HL-60/S4 treated with phorbol 12-myristate 13-acetate at 8.2 ng/mL for 4 days and 3 days (cell line): Measurements from ENCODE around the gene SLC35E4.
"Not testable (repeated sequence)": the region's sequence is repeated elsewhere in the genome, so short reads cannot be mapped to it uniquely, and the experiment has no call there.

Experiments used
- in situ Hi-C: fragments of 300-500 bp; cut with MboI; formaldehyde crosslinking; loops from 2 replicates; pipeline ENCODE4 v1.15.0; 2022; ENCODE audit warnings: low sequenced_read_pairs

The SLC35E4 gene

DNA sequence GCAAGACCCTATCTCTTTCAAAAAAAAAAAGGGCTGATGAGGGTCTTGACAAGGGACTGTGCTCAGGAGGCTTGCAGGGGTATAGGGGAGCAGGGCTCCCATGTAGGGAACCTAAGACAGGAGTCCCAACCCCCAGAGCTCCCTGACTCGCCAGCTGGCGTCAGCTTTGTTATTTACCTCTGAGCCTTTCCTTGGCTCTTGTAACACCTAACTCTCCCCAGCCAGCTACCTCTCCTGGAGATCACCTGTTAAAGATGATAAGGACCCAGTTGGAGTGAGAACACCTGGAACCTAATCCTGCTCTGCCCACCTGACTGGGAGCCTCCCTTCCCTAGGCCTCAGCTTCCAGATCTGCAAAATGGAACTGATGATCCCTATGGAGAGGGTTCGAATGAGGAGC is 13.2 kb downstream of the SLC35E4 start:
- in situ Hi-C loops = loop anchor here (10.0 kb wide), 1 partner anchor 106 kb away; no protein-coding TSS in a partner anchor

DNA sequence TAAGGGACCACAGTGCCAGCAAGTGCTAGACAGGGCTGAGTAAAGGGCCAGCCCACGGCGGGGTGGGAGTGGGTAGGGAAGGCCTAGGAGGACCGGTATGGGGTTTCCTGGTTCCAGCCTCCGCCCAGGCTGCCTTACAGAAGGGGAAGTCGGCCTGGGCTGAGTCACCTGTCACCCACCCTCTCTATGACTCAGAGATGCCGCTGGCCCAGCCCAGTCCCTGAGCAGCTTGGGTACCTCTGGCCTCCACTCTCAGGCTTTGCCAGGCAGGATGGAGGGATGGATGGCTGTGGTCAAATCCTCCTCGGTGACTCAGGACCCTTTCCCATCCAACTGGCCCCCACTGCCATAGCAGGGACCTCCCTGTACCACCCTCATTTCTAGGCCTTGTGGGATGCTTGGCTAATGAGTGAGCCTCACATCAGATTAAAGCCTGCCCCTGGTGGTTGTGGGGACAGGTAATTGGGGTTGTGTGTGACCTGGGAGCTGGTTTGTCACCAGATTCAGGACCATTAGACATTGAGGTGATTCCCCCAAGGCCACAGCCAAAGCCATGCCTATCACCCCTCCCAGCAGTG is 13.9 kb downstream of the SLC35E4 start:
- in situ Hi-C loops = loop anchor here (10.0 kb wide), 1 partner anchor 105 kb away; no protein-coding TSS in a partner anchor

DNA sequence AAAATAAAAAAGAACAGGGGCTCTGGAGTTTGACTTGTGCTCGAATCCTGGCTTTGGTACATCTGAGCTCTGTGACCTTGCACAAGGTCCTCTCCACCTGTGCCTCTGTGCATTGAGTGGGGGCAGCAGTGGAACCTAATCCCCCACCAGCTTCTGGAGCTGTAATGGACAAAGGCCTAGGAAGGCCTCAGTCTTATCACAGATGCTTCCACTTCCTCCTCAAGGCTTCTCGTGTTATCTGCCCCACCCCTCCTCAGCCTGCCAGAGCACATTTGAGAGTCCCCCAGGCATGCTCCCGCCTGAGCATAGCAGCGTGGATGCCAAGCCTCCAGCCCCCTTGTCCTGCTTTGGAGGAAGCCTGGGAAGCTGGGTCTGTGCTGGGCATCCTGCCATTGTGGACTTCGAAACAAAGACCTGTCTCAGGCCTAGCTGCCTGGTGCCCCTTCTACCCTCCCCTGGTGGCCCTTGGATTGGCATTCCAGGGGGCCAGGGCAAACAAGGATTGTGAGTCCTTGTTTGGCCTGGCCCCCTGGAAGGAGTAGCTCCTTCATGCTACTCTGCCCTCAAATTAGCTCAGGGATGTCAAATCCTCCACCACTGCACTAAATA is 15.0 kb downstream of the SLC35E4 start:
- in situ Hi-C loops = no loop called here

DNA sequence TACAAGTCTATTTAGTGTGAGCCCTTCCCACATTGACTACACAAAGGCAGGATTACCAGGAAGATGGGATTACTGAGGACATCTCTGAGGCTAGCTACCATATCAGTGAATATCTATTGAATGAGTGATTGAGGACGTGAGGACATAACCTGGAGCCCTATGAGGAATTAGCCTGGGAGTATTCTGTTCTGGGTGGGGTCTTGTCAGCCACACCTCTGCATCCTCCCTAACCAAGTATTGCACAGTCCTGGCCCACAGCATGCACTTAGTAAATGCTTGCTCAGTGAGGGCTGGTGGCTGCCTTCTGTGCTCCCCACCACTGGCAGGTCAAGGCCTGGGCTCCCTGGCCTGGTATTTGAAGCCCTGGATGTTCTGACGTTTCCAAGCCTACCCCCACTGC is 17.3 kb downstream of the SLC35E4 start:
- in situ Hi-C loops = no loop called here

DNA sequence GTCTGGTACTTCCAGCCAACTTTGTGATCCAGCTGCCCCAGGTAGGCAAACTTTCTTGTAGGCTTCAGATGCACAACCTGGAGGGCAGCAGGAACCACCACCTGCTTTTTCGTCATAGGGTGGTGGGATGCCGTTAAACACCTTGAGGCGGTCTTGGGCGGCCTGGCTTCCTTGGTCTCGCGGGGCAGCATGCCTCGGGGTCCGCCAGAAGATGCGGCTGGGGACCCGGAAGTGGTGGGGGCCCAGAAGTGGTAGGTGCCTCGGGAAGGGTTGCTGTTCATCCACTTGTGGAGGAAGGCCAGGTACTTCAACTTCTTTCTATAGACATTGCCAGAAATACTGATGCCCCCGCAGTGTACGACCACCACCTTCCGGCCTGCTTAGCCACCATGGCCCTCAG is 18.8 kb downstream of the SLC35E4 start:
- in situ Hi-C loops = no loop called here

DNA sequence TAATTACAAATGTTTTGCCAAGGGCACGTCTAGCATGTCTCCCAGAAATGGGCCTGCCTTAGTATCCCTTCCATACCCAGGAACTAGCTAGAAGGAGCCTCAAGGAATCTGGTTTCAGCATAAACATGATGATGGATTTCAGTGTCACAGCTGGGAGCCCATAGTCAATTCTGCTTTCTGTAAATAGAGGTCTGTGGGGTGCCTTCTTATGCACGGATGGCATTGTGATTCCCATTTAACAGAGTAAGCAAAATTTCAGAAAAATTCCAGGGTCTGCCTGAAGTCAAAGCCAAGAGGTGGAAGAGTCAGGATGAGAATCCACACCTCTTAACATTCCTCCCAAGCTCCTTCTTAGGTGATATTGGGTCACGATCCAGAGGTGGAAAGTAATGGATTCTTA is 20.0 kb downstream of the SLC35E4 start:
- in situ Hi-C loops = no loop called here

DNA sequence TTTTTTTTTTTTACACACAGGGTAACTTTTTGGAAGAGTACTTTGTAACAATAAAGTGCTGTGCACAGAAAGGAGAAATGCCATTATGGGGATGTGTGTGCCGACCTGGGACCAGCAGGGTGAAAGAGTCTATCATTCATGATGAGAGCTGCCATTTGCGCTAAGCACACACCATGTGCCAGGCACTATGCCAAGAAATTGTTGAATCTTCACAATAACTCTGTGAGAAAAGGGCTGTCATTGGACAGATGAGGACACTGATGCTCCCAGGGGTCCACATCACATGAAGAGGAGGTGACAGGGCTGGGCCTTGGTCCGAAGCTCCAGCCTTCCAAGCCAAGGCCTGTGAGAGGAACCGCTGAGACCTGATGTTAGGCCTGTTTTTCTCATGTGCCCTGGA is 26.5 kb downstream of the SLC35E4 start:
- in situ Hi-C loops = no loop called here

DNA sequence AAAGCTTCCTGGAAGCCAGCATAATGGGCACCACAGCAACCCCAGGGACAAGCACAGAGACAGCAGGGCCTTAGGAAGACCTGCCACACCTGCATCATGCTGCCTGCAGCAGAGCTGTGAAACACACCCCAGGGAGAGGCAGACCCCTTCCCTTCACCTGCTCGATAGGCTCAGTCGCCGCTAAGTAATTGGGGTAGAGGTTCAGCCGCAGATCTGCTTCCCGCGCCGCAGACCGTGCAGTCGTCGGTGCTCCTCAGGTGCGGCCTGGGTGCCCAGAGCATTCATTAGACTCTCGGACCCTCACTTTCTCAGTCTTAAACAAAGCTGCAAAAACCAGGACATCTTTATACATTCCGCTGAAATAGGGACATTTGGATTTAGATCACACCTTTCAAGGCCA is 29.2 kb downstream of the SLC35E4 start:
- in situ Hi-C loops = no loop called here

DNA sequence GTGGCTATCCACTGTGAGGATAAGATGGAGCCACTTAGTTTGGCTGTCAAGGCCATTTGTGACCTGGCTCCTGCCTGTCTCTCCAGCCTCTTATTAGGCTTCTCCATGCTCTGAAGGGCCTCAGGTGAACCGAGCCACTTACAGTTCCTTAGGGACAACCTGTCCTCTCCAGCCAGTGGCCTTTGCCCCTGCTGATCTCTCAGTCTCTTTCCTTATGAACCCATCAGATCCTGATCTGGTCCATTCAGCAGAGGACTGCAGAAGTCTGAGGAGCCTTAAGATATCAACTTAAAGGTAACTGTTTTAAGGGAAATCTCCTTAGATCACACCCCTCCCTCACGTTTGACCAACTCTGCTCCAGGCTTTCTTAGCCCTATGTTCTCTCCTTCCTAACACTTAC is 29.7 kb downstream of the SLC35E4 start:
- in situ Hi-C loops = no loop called here

DNA sequence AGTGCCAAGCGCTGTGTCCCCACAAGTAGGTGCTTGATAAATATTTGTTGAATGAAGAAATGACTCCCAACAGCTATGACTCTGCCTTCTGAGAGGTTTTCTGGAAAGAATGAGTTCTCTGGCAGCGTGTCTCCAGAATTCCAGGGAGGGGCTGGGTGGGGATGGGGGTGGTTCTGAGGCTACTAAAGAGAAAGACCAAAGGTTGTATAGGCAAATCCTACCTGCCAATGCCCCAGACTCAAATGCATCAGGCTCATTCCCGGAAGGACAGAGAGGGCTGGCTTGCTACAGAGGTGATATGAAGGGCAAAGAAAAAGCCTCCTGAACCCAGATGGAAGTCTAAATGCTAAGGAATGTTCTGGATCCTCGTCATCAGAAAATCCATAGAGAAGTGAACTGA is 30.2 kb downstream of the SLC35E4 start:
- in situ Hi-C loops = no loop called here

DNA sequence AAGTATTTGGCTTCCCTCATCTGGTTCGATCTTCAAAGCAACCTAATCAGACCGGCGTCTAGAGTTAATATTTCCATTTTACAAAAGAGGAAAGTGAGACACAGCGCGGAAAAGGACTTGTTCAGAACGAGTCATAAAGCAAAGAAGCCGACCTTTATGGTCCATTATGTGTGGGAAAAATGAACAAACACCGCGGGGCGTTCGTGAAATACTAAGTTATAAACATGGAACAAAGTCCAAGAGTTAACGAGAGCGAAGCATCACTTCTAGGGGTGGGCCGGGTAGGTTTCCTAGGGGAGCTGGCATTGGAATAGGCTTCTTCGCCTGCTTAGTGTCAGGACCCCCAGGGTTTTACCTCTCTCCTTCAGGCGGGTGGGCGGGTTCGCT is 31.5 kb downstream of the SLC35E4 start:
- in situ Hi-C loops = no loop called here

DNA sequence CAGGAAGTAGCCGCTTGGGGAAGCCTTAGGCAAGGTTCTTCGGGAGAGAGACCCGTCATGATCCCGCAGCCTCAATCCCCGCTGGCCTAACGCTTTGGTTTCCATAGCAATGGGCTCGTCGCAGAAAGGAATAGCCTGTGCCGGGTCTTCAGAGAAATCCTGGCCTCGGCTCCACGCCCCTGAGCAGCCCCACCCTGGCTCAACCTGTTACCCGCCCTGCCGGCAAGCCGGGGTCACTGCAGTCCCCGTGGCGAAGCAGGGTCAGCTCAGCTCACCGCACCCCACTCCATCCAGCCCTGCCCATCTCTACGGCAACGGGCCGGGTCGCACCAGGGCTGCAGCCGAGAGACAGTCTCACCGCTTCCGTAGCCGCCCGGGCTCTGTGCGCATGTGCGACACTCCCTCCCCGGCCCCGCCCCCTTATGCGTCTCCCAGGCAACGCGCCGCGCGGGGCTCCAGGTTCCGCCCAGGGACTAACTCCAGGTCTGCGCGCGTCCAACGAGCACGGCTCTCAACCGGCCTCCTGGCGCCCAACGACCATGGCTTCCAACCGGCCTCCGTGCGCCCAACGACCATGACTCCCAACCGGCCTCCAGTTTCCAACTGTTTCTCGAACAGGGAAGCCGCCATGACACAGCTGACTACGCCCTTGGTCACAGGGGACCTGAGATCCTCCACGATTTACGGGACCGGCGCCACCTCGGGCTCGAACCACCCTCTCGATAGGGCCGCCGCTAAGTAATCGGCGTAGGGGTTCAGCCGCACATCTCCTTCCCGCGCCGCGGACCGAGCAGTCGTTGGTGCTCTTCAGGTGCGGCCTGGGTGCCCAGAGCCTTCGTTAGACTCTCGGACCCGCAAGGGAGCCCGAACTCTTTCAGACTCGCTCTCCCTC is 32.2 kb downstream of the SLC35E4 start, which contains the start of gene DUSP18:
TSS of gene DUSP18 (minus strand) at position 382 of the 892 bp plus-strand sequence. CDS start 3,872 bp downstream, outside the sequence.
- in situ Hi-C loops = no loop called here

DNA sequence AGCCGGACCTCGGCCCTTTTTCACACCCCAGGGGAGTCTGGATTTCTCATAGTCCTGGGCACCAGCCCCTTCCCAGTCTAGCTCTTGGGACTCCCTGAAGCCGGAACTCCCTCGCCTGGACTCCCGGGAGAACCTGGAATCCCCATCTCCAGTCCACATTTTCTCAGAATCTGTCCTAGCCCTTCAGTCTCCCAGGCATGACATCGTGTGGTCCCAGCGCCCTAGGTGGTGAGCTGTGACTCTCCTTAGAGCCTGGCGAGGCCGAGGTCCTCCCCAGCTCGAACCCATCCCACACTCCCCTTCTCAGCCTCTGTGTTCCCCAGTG is 32.8 kb downstream of the SLC35E4 start:
- in situ Hi-C loops = no loop called here

DNA sequence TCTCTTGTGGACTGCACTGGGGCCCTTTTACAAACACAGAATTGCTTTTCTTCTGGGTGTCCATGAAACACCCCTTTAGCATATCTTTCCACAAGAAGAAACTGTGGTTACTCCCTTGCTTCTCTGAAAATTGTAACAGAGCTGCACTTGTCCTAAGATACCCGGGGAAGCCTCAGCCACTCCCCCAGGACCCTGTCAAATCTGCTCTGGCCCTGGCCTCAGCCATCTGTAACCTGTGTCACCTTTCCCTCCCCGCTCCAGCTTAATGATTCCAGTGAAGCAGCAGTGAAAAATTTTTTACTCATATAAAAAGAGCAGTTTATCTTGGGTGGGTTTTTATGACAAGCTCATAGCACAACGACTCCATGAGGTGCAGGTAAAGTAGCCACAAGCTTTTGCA is 35.5 kb downstream of the SLC35E4 start:
- in situ Hi-C loops = no loop called here

DNA sequence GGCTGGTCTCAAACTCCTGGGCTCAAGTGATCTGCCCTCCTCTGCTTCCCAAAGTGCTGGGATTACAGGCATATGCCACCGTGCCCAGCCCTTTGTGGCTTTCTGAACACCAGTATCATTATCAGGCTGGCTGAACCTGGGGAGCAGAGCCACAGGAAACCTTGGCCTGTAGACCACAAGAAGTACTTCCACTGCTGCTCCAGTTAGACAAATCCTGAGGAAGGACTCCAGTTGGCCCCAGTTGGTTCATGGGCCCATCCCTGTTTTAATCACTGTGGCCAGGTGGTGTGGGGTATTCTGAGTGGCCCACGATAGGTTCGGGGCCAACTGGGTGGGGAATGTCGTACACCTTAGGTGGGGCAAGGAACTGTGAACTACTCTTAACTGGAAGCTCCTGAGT is 37.6 kb downstream of the SLC35E4 start:
- in situ Hi-C loops = no loop called here

DNA sequence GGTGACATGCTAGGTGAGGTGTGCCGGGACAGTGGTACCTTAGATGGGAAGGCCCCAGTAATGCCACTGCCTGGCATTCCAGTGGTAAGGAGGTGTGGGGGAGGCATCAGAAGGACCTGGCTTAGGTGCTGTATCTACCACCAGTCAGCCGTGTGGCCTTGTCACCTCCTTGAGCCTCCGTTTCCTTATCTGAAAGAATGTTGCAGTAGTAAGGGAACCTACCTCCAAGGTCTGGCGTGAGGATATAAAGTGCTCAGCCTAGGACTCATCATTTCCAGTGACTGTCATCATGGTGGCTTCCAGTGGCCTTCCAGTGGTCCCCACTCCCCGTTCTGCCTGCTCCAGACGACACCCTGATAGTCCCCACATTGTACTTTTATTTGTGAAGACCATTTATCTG is 38.9 kb downstream of the SLC35E4 start:
- in situ Hi-C loops = no loop called here

DNA sequence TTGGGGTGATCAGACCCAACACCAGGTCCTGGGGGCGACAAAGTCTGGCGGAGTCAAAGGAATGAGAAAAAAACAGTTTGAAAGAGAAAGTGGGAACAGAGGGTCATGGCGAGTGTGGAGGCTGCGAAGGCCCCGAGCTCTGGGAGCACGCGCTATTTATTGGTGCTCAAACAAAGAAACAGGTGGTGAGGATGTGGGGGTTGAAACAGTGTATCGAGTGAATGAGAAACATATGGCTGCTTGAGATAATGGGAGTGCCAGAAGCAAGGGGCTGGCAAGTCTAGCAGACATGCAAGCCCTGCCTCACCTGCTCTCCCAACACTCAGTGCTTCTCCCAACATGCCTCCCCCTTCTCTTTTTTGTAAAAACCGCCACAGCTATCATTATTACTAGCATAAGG is 39.9 kb downstream of the SLC35E4 start:
- in situ Hi-C loops = no loop called here

DNA sequence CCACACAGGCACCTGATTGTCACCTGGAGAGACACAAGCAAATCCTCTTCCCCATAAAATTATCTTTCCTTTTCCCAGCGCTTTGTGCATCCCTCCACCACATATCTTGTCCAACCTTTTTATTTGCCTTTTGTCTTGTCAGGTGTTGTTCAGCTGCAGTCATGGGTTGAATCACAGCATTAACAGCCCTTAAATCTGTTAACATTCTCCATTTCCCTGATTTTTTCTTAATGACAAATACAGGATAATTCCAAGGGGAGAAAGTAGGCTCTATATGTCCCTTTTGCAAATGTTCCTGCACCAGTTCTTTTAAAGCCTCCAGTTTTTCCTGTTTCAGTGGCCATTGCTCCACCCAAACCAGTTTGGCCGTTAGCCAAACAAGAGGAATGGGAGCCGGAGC is 41.0 kb downstream of the SLC35E4 start:
- in situ Hi-C loops = not testable (repeated sequence)

DNA sequence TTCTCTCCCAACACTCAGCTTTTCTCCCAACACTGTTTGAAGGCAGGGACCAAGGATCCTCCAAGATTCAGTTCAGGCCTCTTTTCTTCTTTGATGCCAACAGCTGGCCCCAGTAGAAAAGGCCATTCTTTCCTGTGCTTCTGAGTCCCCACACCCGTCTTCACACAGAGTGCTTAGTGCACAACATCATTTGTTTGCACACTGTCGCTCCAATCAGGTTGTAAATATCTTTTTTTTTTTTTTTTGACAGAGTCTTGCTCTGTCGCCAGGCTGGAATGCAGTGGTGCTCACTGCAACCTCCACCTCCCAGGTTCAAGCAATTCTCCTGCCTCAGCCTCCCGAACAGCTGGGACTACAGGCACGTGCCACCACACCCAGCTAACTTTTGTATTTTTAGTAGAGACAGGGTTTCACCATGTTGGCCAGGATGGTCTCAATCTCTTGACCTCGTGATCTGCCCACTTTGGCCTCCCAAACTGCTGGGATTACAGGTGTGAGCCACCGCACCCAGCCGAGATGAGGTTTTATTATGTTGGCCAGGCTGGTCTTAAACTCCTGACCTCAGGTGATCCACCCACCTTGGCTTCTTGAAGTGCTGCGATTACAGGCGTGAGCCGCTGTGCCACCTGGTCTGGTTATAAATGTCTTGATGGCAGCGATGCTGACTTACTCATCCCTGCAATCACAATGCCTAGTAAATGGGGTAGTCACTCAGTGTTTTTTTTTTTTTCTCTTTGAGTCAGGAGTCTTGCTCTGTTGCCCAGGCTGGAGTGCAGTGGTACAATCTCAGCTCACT is 44.5 kb downstream of the SLC35E4 start:
- in situ Hi-C loops = not testable (repeated sequence)

DNA sequence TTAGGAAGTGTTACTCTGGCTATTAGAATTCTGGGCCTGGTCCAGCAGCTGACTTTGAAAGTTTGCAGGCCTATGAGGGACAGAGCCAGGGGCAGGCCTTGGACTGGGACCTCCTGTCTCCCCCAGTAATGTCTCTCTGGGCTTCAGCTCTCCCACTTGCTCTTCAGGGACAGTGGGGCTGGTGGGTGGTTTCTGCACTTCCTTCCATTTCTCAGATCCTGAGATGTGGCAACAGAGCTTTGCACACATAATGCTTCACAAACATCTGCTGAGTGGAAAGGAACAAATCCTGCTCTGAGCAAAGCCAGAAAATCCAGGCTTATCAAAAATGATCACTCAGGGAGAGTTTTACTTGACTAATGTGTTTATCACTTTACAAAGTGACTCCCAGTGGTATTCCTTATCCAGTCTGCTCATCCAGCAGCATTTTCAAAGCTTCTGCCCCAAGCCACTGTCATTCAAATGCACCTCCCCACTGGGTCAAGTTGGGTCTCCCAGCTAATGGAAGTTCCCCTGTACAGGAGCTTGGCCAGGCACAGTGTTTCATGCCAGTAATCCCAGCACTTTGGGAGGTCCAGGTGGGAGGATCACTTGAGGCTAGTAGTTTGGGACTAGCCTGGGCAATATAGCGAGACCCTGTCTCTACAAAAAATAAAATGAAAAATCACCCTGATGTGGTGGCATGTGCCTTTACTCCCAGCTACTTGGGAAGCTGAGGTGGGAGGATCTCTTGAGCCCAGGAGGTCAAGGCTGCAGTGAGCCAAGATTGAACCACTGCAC is 45.6 kb downstream of the SLC35E4 start:
- in situ Hi-C loops = no loop called here

DNA sequence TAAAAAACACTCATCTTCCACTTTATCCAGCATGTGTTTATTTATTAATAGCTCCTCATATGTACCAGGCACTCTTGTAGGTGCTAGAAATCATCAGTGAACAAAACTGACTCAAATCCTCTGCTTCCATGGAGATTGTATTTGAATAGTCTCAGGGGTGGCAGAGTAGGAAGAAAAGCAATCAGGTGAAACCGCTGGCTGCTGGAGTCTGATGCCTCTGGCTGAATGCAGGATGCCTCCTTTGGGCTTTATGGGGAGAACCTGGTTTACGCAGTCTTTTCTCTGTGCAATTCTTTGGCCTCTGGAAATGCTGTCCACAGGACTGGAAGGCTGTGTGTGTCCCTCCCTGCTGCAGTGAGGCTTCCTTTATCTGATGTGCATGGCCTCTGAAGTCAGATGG is 46.2 kb downstream of the SLC35E4 start:
- in situ Hi-C loops = no loop called here
